Chondrocyte (in vitro differentiated cells): Measurements from ENCODE around the gene MORN1. TPM values are rescaled to one million over a fixed set of nuclear protein-coding genes. Genes with fewer than 3 reads are reported as not detected.

Experiments used
- DNase-seq: peaks from one replicate; pipeline ENCODE4 v3.0.0; 2021; ENCODE audit warnings: mixed read lengths, low spot score
- H3K27ac Mint-ChIP-seq: one replicate; pipeline ENCODE4 v1.8.0; 2021; ENCODE audit warnings: mild to moderate bottlenecking, moderate library complexity, mixed read lengths; ENCODE audit not compliant: unreplicated experiment
- H3K27me3 Mint-ChIP-seq: 2 replicates; pipeline ENCODE4 v1.8.0; 2021; ENCODE audit warnings: low read depth, mixed read lengths
- H3K36me3 Mint-ChIP-seq: 2 replicates; pipeline ENCODE4 v1.8.0; 2021; ENCODE audit warnings: low read depth, mixed read lengths
- H3K4me1 Mint-ChIP-seq: 2 replicates; pipeline ENCODE4 v1.8.0; 2021; ENCODE audit warnings: low read depth, mild to moderate bottlenecking, mixed read lengths
- H3K4me3 Mint-ChIP-seq: one replicate; pipeline ENCODE4 v1.8.0; 2021; ENCODE audit warnings: mild to moderate bottlenecking, moderate library complexity, mixed read lengths; ENCODE audit not compliant: unreplicated experiment
- H3K9me3 Mint-ChIP-seq: 2 replicates; pipeline ENCODE4 v1.8.0; 2021; ENCODE audit warnings: low read depth, mixed read lengths
- CTCF ChIP-seq: fragments of 200-600 bp; sonication (generic); IDR thresholded peaks from 2 replicates; pipeline ENCODE4 v1.5.0; 2021; ENCODE audit warnings: antibody characterized with exemption, mild to moderate bottlenecking, moderate library complexity
- total RNA-seq: library from RNA; stranded (reverse); gene quantifications from 3 replicates; pipeline ENCODE4 v1.2.1, GENCODE V29; 2021

MORN1 gene
- total RNA-seq, 1 donor from 2014 or later: 6.7 TPM

GRCh38 chr1:2279210-2279639 lies 112.1 kb downstream of the MORN1 start:
- Mint-ChIP-seq H3K9me3 (no peaks in the 10 kb centered on the region), H3K36me3 (peaks cover 3% of the 10 kb centered on the region), H3K27me3 (no peaks in the 10 kb centered on the region), H3K4me1 (peaks cover 60% of the 10 kb centered on the region), H3K27ac (peak overlapping the region; percentile 94), H3K4me3 (peak overlapping the region; percentile 46)
- TF ChIP-seq CTCF: no peak
- no peak for DNase-seq

GRCh38 chr1:2278591-2279209 lies 112.7 kb downstream of the MORN1 start:
- Mint-ChIP-seq H3K27me3 (no peaks in the 10 kb centered on the region), H3K4me1 (peaks cover 61% of the 10 kb centered on the region), H3K27ac (peak overlapping the region; percentile 94), H3K4me3 (peak overlapping the region; percentile 46), H3K9me3 (no peaks in the 10 kb centered on the region), H3K36me3 (peaks cover 3% of the 10 kb centered on the region)
- TF ChIP-seq CTCF: no peak
- DNase-seq: no peak

GRCh38 chr1:2277741-2278488 lies 113.4 kb downstream of the MORN1 start:
- peaks cover 68% of the 10 kb centered on the region for H3K4me1 Mint-ChIP-seq
- H3K9me3 Mint-ChIP-seq: no peaks in the 10 kb centered on the region
- no peaks in the 10 kb centered on the region for H3K27me3 Mint-ChIP-seq
- no peak overlapping the region for H3K4me3 Mint-ChIP-seq
- no peak for TF ChIP-seq CTCF
- no peak for DNase-seq
- H3K36me3 Mint-ChIP-seq: peaks cover 3% of the 10 kb centered on the region
- H3K27ac Mint-ChIP-seq: peak overlapping the region; percentile 94

GRCh38 chr1:2276803-2277580 lies 114.4 kb downstream of the MORN1 start:
- Mint-ChIP-seq H3K27ac (peak overlapping the region; percentile 94), H3K27me3 (no peaks in the 10 kb centered on the region), H3K36me3 (peaks cover 3% of the 10 kb centered on the region), H3K4me1 (peaks cover 75% of the 10 kb centered on the region), H3K4me3 (no peak overlapping the region), H3K9me3 (no peaks in the 10 kb centered on the region)
- no peak for DNase-seq
- TF ChIP-seq CTCF: no peak
